GM21526 (cell line): Measurements from ENCODE around the gene CACNA1A.
"Not testable (repeated sequence)": the region's sequence is repeated elsewhere in the genome, so short reads cannot be mapped to it uniquely, and the experiment has no call there.

Experiments used
- ATAC-seq: cut with Tn5 transposase; IDR thresholded peaks from one replicate; pipeline ENCODE4 v1.9.1; 2021; ENCODE audit warnings: moderate library complexity; ENCODE audit not compliant: unreplicated experiment, low FRiP score

CACNA1A gene

GRCh38 chr19:13173139-13173737, 333.0 kb downstream of the CACNA1A start:
- no peak for ATAC-seq

- no peak for ATAC-seq
These were observed 333.7 kb downstream of the CACNA1A start for GRCh38 chr19:13172346-13173138.

- ATAC-seq: no peak
These were observed 335.1 kb downstream of the CACNA1A start for GRCh38 chr19:13171146-13171545.

GRCh38 chr19:13169769-13170168, 336.5 kb downstream of the CACNA1A start:
- no peak for ATAC-seq

GRCh38 chr19:13166151-13166550, 340.1 kb downstream of the CACNA1A start:
- ATAC-seq: not testable (repeated sequence)

- no peak for ATAC-seq
These were observed 340.9 kb downstream of the CACNA1A start for GRCh38 chr19:13165162-13165997.

- no peak for ATAC-seq
These were observed 341.7 kb downstream of the CACNA1A start for GRCh38 chr19:13164343-13165161.

GRCh38 chr19:13163609-13164342, 342.5 kb downstream of the CACNA1A start:
- no peak for ATAC-seq

- ATAC-seq: peak; percentile 47
These were observed 343.3 kb downstream of the CACNA1A start for GRCh38 chr19:13162724-13163608.

- ATAC-seq: no peak
These were observed 345.7 kb downstream of the CACNA1A start for GRCh38 chr19:13160557-13160956.

GRCh38 chr19:13159713-13160112, 346.6 kb downstream of the CACNA1A start:
- no peak for ATAC-seq
